CD4-positive, alpha-beta T cell treated with Interferon alpha-2 for 1 hour (primary cell): ENCODE measurements around the gene DCAF12L2.
"Not testable (repeated sequence)": the region's sequence is repeated elsewhere in the genome, so short reads cannot be mapped to it uniquely, and the experiment has no call there.

Source experiments
- DNase-seq, 2 donors: peaks; one replicate each; pipeline ENCODE4 v3.0.0-alpha.2; 2020 to 2022

DCAF12L2 gene

GRCh38 chrX:126165721-126166461 lies at the start of gene DCAF12L2:
DCAF12L2 (minus strand) TSS chrX:126166289; CDS start chrX:126165924, 365 bp downstream.
- DNase-seq = no peak

GRCh38 chrX:126190888-126191287 lies 24.8 kb upstream of the DCAF12L2 start:
- not testable (repeated sequence) for DNase-seq

GRCh38 chrX:126177133-126177840 lies 11.2 kb upstream of the DCAF12L2 start:
- DNase-seq = no peak

DNA sequence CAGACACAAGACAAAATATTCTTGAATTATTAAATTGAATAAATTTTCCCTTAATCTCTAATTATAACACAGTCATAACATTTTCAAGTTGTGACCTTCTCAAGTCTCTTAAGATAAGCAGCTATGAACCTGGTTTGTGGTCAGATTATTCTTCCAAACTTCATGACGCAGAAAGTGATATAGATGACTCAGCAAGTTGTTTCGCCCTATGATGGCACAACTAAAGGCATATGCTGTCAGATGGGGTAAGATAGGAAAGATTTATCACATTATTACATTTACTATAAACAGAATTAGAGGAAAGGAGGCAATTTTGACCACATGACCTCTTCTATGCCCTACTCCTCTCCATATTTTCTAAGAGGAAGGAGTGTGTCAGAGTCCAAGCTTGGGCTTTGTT lies 4.6 kb upstream of the DCAF12L2 start:
- DNase-seq = no peak

GRCh38 chrX:126167560-126167959 lies 1.5 kb upstream of the DCAF12L2 start:
- DNase-seq = no peak

DNA sequence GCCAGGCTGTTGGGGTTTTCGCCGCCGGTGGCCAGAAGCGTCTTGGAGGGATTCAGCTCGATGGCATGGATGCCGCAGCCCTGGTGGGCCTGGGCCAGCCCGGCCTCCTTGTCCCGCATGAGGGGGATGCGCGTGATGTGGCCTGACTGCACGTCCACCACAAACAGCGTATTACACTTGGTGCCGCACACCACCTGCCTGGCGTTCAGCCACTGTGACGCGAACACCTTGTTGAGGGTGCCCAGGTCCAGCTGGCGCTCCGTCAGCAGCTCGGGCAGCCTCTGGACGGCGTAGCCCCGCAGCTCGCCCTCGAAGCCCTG lies 728 bp downstream of the DCAF12L2 start:
- DNase-seq = no peak

- no peak for DNase-seq
Observed at GRCh38 chrX:126164689-126165400, 1.2 kb downstream of the DCAF12L2 start.

- no peak for DNase-seq
Observed at GRCh38 chrX:126164226-126164625, 1.9 kb downstream of the DCAF12L2 start.

DNA sequence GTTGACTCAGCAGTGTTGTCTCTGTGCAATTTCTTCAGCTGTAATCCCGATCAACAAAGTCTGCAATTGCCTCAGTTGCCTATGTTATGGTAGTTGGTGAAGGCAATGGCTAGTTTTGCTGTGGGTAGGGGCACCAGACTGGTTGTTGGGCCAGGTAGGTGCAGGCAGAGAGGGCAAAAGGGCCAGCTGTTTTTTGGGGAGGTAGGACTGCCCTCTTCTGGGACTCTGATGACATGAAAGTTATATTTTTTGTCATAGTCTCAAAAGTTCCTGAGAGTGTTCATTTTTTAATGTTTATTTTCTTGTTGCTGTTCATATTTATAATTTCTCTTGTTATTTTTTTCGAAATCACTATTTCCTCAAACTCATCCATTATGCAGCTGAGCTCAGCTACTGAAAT lies 25.1 kb downstream of the DCAF12L2 start:
- no peak for DNase-seq

DNA sequence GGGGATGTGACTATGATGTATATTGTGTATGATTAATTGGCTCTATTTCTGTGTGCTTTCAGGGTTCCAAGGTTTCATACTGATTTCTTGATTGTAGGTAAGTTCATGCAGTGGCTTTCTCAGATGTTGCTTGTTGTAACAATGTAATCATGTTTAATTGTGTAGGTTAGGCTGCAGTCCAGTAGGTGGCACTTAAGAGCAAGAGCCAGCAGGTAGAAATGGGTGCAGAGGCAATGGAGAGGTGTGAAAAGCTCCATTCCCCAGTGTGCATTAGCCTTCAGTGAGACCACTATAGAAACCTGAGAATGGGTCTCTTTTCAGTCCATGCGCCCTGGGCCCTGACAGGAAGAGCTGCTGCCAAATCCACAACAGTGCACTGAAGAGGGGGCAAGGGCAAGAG lies 28.2 kb downstream of the DCAF12L2 start:
- DNase-seq = no peak

- DNase-seq = no peak
Observed at GRCh38 chrX:126124721-126125120, 41.4 kb downstream of the DCAF12L2 start.
